HEK293 (cell line): Measurements from ENCODE around the gene SPEG.

Experiments used
- CTCF ChIA-PET: fragments of 350-600 bp; formaldehyde crosslinking; extraction: SDS; loops from one replicate; lab custom pipeline; 2021; ENCODE audit warnings: antibody characterized with exemption; lab: Yijun Ruan, JAX
- POLR2A ChIA-PET: fragments of 300-600 bp; formaldehyde crosslinking; extraction: SDS; loops from one replicate; lab custom pipeline; 2020; ENCODE audit warnings: antibody characterized with exemption, inconsistent platforms; lab: Yijun Ruan, JAX
- H3K27ac ChIP-seq: fragments of 200-500 bp; sonication (Bioruptor generic); 2 replicates; pipeline ENCODE4 v1.5.1; 2014; ENCODE audit warnings: low read depth, low read length, control low read depth, inconsistent platforms; ENCODE audit errors: extremely low read depth
- H3K36me3 ChIP-seq, 2 experiments: fragments of 200-500 bp in 1 of 2; sonication (Bioruptor generic) in 1 of 2; 1 replicate in 1 of 2; 2 replicates in 1 of 2; pipeline ENCODE4 v1.5.1; 2014 to 2017; ENCODE audit warnings: inconsistent platforms in 2 of 2, low read length in 2 of 2; ENCODE audit not compliant: control insufficient read depth in 2 of 2, insufficient read depth in 1 of 2
- H3K4me1 ChIP-seq: fragments of 200-500 bp; sonication (Bioruptor generic); 2 replicates; pipeline ENCODE4 v1.5.1; 2014; ENCODE audit warnings: mild to moderate bottlenecking, low read length, inconsistent platforms; ENCODE audit not compliant: control insufficient read depth, insufficient read depth
- H3K4me3 ChIP-seq: 2 replicates; pipeline ENCODE4 v1.5.1; 2011; ENCODE audit warnings: low read depth, mild to moderate bottlenecking, control low read depth, low read length, moderate library complexity
- H3K9me3 ChIP-seq: fragments of 200-500 bp; sonication (Bioruptor generic); 2 replicates; pipeline ENCODE4 v1.5.1; 2014; ENCODE audit warnings: low read depth, low read length, inconsistent platforms; ENCODE audit not compliant: control insufficient read depth, insufficient read depth
- EGR2 ChIP-seq: fragments of 450-650 bp; formaldehyde crosslinking; IDR thresholded peaks from 2 replicates; pipeline ENCODE4 v1.5.1; 2016; ENCODE audit warnings: low read depth, missing biosample characterization, missing genetic modification characterization
- PATZ1 ChIP-seq: fragments of 450-650 bp; formaldehyde crosslinking; IDR thresholded peaks from 2 replicates; pipeline ENCODE4 v1.5.1; 2016; ENCODE audit warnings: missing biosample characterization, missing genetic modification characterization
- ZBTB17 ChIP-seq: fragments of 450-650 bp; formaldehyde crosslinking; IDR thresholded peaks from 2 replicates; pipeline ENCODE4 v1.5.1; 2016; ENCODE audit warnings: missing biosample characterization, missing genetic modification characterization
- ZBTB8A ChIP-seq: fragments of 450-650 bp; formaldehyde crosslinking; IDR thresholded peaks from 2 replicates; pipeline ENCODE4 v1.5.1; 2016; ENCODE audit warnings: missing biosample characterization, missing genetic modification characterization
- ZFP37 ChIP-seq: fragments of 450-650 bp; formaldehyde crosslinking; IDR thresholded peaks from 2 replicates; pipeline ENCODE4 v1.5.1; 2016; ENCODE audit warnings: missing biosample characterization, missing genetic modification characterization
- ZNF133 ChIP-seq: fragments of 450-650 bp; formaldehyde crosslinking; IDR thresholded peaks from 2 replicates; pipeline ENCODE4 v1.5.1; 2016; ENCODE audit warnings: missing biosample characterization, missing genetic modification characterization
- ZNF239 ChIP-seq: fragments of 450-650 bp; formaldehyde crosslinking; IDR thresholded peaks from 2 replicates; pipeline ENCODE4 v1.5.1; 2016; ENCODE audit warnings: missing biosample characterization, missing genetic modification characterization
- ZNF311 ChIP-seq: fragments of 450-650 bp; formaldehyde crosslinking; IDR thresholded peaks from 2 replicates; pipeline ENCODE4 v1.5.1; 2017; ENCODE audit warnings: missing biosample characterization, missing genetic modification characterization, borderline replicate concordance
- ZNF37A ChIP-seq: fragments of 450-650 bp; IDR thresholded peaks from 2 replicates; pipeline ENCODE4 v1.5.1; 2018; ENCODE audit warnings: missing biosample characterization, missing genetic modification characterization
- ZNF426 ChIP-seq: fragments of 450-650 bp; formaldehyde crosslinking; IDR thresholded peaks from 2 replicates; pipeline ENCODE4 v1.5.1; 2017; ENCODE audit warnings: missing biosample characterization, missing genetic modification characterization, mild to moderate bottlenecking, inconsistent platforms, moderate library complexity
- ZNF521 ChIP-seq: fragments of 450-650 bp; formaldehyde crosslinking; IDR thresholded peaks from 2 replicates; pipeline ENCODE4 v1.5.1; 2017; ENCODE audit warnings: missing biosample characterization, mild to moderate bottlenecking, missing genetic modification characterization
- ZNF580 ChIP-seq: fragments of 450-650 bp; formaldehyde crosslinking; IDR thresholded peaks from 2 replicates; pipeline ENCODE4 v1.5.1; 2016; ENCODE audit warnings: missing biosample characterization, missing genetic modification characterization
- ZNF623 ChIP-seq: fragments of 450-650 bp; formaldehyde crosslinking; IDR thresholded peaks from 2 replicates; pipeline ENCODE4 v1.5.1; 2016; ENCODE audit warnings: missing biosample characterization, missing genetic modification characterization
- ZNF624 ChIP-seq: fragments of 450-650 bp; formaldehyde crosslinking; IDR thresholded peaks from 2 replicates; pipeline ENCODE4 v1.5.1; 2017; ENCODE audit warnings: missing biosample characterization, missing genetic modification characterization
- ZNF701 ChIP-seq: fragments of 450-650 bp; formaldehyde crosslinking; IDR thresholded peaks from 2 replicates; pipeline ENCODE4 v1.5.1; 2016; ENCODE audit warnings: missing biosample characterization, missing genetic modification characterization
- TF ChIP-seq, protein P1 (sequence below): fragments of 450-650 bp; formaldehyde crosslinking; IDR thresholded peaks from 2 replicates; pipeline ENCODE4 v1.5.1; 2016; ENCODE audit warnings: missing biosample characterization, missing genetic modification characterization

Gene SPEG

DNA sequence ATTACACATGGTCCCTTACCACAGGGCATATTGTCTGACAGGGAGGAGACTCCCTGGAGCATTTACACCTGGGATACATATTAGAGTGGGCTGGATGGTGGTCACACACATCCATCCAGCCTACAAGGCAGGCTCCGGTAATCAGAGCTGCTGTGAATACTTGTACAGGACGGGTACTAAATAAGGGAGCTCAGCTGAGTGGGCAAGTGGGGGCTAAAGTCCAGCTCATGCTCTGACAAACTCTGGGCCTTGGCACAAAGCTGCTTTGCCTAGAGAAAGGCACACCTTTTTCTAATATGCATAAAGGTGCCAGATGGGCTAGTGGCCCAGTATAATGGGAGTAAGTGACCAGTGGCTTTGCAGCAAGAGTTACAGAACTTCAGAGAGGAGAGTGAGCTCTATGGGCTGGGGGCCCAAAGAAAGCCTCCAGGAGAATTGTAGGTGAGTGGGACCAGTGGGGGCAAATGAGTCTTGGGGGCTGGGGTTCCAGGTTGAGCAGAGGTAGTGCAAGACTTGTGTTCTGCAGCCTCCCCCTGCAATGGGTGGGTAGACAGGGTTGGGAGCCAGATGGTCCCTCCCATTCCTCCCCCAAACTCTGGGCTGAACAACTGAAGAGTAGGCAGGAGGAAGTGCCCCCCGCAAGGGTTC lies 110.8 kb downstream of the SPEG start (continued):
- TF ChIP-seq ZNF624: no peak
- no peak for TF ChIP-seq PATZ1 (tag by site-specific recombination)
- no peak for TF ChIP-seq ZNF426 (tag by site-specific recombination)
- TF ChIP-seq ZNF701 (tag by site-specific recombination): no peak
- no peak for TF ChIP-seq ZBTB8A (tag by site-specific recombination)

DNA sequence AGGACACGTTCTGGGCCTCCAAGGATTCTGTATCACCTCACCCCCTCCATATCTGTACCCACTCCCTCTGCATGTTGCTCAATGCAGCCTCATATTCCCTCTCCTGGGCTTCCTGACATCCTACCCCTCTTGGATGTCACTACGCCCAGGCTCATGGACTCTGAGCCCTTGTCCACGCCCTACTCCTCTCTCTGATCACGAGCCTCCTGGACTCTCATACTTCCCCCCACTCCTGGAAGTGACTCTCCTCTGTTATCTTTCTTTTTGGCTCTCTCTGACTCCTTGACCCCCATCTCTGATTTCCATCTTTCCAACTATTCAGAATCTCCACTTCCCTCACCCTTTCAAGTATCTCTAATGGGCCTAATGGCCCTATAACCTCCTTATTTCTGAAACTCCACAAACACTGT lies 111.3 kb downstream of the SPEG start:
- ChIA-PET POLR2A (interaction anchor here (0.8 kb wide), 1 partner anchor 54 kb away, joined by 3 read pairs; no protein-coding TSS in a partner anchor), CTCF (interaction anchor here (1.2 to 7.2 kb wide), 2 partner anchors 14 to 99 kb away, joined by 3 to 112 read pairs; no protein-coding TSS in a partner anchor)
- no peaks in the 10 kb centered on the region for H3K4me1 ChIP-seq

GRCh38 chr2:219547621-219548020 lies 113.0 kb downstream of the SPEG start:
- Histone ChIP-seq H3K27ac (no peak overlapping the region), H3K4me1 (peaks cover 3% of the 10 kb centered on the region; the same call in 1 of the 2 replicates), H3K9me3 (no peaks in the 10 kb centered on the region), H3K36me3 (peaks cover 0 to 3% of the 10 kb centered on the region in 2 experiments; a peak in 1 of 3 replicates), H3K4me3 (no peak overlapping the region)
- TF ChIP-seq ZNF133 (tag by site-specific recombination): no peak
- no peak for TF ChIP-seq ZNF311
- no peak for TF ChIP-seq ZBTB17 (tag by site-specific recombination)
- no peak for TF ChIP-seq ZNF239 (tag by site-specific recombination)
- TF ChIP-seq ZFP37 (tag by site-specific recombination): no peak
- TF ChIP-seq ZNF37A (tag by site-specific recombination): no peak
- no peak for TF ChIP-seq ZNF521 (tag by site-specific recombination)
- TF ChIP-seq, protein P1, sequence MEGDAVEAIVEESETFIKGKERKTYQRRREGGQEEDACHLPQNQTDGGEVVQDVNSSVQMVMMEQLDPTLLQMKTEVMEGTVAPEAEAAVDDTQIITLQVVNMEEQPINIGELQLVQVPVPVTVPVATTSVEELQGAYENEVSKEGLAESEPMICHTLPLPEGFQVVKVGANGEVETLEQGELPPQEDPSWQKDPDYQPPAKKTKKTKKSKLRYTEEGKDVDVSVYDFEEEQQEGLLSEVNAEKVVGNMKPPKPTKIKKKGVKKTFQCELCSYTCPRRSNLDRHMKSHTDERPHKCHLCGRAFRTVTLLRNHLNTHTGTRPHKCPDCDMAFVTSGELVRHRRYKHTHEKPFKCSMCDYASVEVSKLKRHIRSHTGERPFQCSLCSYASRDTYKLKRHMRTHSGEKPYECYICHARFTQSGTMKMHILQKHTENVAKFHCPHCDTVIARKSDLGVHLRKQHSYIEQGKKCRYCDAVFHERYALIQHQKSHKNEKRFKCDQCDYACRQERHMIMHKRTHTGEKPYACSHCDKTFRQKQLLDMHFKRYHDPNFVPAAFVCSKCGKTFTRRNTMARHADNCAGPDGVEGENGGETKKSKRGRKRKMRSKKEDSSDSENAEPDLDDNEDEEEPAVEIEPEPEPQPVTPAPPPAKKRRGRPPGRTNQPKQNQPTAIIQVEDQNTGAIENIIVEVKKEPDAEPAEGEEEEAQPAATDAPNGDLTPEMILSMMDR (tag by site-specific recombination): no peak
- ChIA-PET POLR2A (no interaction called here), CTCF (no interaction called here)

More for the DNA sequence above, 111.3 kb downstream of the SPEG start:
- H3K9me3 ChIP-seq: no peaks in the 10 kb centered on the region
- TF ChIP-seq EGR2 (peak; percentile 30; the same call in 1 of the 2 replicates), ZNF580 (tag by site-specific recombination) (no peak), ZNF623 (tag by site-specific recombination) (no peak)
- TF ChIP-seq, all 188 proteins: peak for 1
- Histone ChIP-seq H3K27ac (no peak overlapping the region), H3K4me3 (no peak overlapping the region), H3K36me3 (peaks cover 0 to 9% of the 10 kb centered on the region in 2 experiments; a peak in 1 of 3 replicates)
